ENCODE measurements around the gene AP4E1.
"Not testable (repeated sequence)": the region's sequence is repeated elsewhere in the genome, so short reads cannot be mapped to it uniquely, and the experiment has no call there.

Gene AP4E1

DNA sequence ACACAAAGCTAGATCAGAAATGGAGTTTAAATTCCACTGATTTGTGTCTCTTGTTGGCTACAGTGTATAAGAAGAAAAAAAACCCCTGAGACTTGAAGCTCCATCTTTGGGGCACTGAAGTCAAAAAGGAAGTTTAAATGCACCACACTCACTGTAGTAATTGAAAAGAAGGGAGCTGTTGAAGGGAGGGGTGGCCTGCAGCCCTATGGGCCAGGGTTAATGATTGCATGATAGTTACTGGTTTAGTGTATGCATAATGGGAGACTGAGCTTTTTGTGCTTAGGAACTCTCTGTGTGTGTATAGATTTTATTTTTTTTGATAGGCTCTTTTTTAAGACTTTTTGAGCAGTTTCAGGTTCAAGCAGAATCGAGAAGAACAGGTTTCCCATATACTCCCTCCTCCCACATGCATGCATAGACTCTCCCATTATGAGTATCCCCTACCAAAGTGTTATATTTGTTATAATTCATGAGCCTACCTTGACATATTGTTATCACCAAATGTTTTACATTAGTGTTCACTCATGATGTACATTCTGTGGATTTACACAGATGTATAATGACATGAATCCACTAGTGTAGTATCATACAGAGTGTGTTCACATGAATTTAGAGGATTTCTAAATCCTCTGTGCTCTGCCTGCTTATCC is 98.0 kb downstream of the AP4E1 start:
- Mint-ChIP-seq H3K36me3 (ENCODE audit: low read depth) (peaks cover 69% of the 10 kb centered on the region), H3K27ac (no peak overlapping the region), H3K9me3 (peaks cover 11% of the 10 kb centered on the region), H3K4me1 (ENCODE audit: low read depth) (no peaks in the 10 kb centered on the region), H3K4me3 (no peak overlapping the region), H3K27me3 (no peaks in the 10 kb centered on the region)

DNA sequence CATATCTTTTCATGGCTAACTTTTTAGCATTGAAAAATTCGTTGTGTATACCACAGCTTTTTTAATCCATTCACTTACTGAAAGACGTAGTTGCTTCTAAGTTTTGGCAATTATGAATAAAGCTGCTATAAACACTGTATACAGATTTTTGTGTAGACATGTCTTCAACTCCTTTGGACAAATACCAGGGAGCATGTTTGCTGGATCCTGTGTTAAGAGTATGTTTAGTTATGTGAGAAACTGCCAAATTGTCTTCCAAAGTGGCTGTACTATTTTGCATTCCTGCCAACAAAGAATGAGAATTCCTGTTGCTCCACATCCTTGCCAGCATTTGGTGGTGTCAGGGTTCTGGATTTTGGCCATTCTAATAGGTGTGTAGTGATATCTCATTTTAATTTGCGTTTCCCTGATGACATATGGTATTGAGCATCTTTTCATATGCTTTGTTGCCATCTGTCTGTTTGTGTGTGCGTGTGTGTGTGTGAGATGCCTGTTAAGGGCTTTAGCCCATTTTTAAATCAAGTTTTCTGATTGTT is 98.7 kb downstream of the AP4E1 start:
- Mint-ChIP-seq H3K27me3 (no peaks in the 10 kb centered on the region), H3K9me3 (peaks cover 11% of the 10 kb centered on the region), H3K4me1 (ENCODE audit: low read depth) (no peaks in the 10 kb centered on the region), H3K36me3 (ENCODE audit: low read depth) (peaks cover 64% of the 10 kb centered on the region), H3K4me3 (no peak overlapping the region), H3K27ac (no peak overlapping the region)

GRCh38 chr15:51011212-51011611 is 102.7 kb downstream of the AP4E1 start:
- H3K4me3 Mint-ChIP-seq, result no peak overlapping the region
- peaks cover 48% of the 10 kb centered on the region for H3K36me3 Mint-ChIP-seq (ENCODE audit: low read depth)
- H3K9me3 Mint-ChIP-seq, result peaks cover 11% of the 10 kb centered on the region
- H3K27me3 Mint-ChIP-seq, result no peaks in the 10 kb centered on the region
- H3K27ac Mint-ChIP-seq, result no peak overlapping the region
- H3K4me1 Mint-ChIP-seq (ENCODE audit: low read depth), result no peaks in the 10 kb centered on the region

GRCh38 chr15:51016615-51017014 is 108.1 kb downstream of the AP4E1 start:
- peaks cover 10% of the 10 kb centered on the region for H3K36me3 Mint-ChIP-seq (ENCODE audit: low read depth)
- no peaks in the 10 kb centered on the region for H3K27me3 Mint-ChIP-seq
- H3K9me3 Mint-ChIP-seq, result peaks cover 3% of the 10 kb centered on the region
- H3K4me1 Mint-ChIP-seq (ENCODE audit: low read depth), result no peaks in the 10 kb centered on the region
- H3K4me3 Mint-ChIP-seq, result no peak overlapping the region
- no peak overlapping the region for H3K27ac Mint-ChIP-seq

GRCh38 chr15:51022206-51022605 is 113.7 kb downstream of the AP4E1 start:
- peaks cover 6% of the 10 kb centered on the region for H3K36me3 Mint-ChIP-seq (ENCODE audit: low read depth)
- no peak overlapping the region for H3K4me3 Mint-ChIP-seq
- peaks cover 3% of the 10 kb centered on the region for H3K9me3 Mint-ChIP-seq
- H3K27ac Mint-ChIP-seq, result no peak overlapping the region
- H3K4me1 Mint-ChIP-seq (ENCODE audit: low read depth), result no peaks in the 10 kb centered on the region
- H3K27me3 Mint-ChIP-seq, result no peaks in the 10 kb centered on the region

DNA sequence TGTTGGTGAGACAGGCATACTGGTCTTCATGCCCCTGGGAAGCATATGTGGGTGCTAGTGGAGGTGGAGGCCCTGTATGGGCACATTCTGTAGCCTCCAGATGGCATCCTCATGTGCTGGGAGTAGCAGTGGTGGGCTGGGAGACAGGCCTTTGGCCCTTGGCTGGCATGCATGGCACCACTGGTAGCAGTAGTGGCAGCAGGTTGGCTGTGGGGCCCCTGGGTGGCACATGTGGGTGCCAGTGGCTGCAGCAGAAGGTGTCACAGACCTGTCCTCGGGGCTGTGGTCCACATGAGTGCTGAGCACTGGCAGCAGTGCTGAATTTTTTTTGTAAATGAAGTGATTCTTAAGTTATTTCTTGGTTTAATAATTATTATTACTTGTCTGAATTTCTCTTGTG is 115.0 kb downstream of the AP4E1 start:
- Mint-ChIP-seq H3K27me3 (no peaks in the 10 kb centered on the region), H3K36me3 (ENCODE audit: low read depth) (peaks cover 6% of the 10 kb centered on the region), H3K4me1 (ENCODE audit: low read depth) (no peaks in the 10 kb centered on the region), H3K27ac (no peak overlapping the region), H3K4me3 (no peak overlapping the region), H3K9me3 (peaks cover 3% of the 10 kb centered on the region)

GRCh38 chr15:51024735-51025453 is 116.4 kb downstream of the AP4E1 start:
- no peak overlapping the region for H3K27ac Mint-ChIP-seq
- no peaks in the 10 kb centered on the region for H3K4me1 Mint-ChIP-seq (ENCODE audit: low read depth)
- H3K9me3 Mint-ChIP-seq, result peaks cover 2% of the 10 kb centered on the region
- peaks cover 5% of the 10 kb centered on the region for H3K36me3 Mint-ChIP-seq (ENCODE audit: low read depth)
- H3K27me3 Mint-ChIP-seq, result no peaks in the 10 kb centered on the region
- no peak overlapping the region for H3K4me3 Mint-ChIP-seq

- no peaks in the 10 kb centered on the region for H3K36me3 Mint-ChIP-seq (ENCODE audit: low read depth)
- no peaks in the 10 kb centered on the region for H3K9me3 Mint-ChIP-seq
- no peaks in the 10 kb centered on the region for H3K4me1 Mint-ChIP-seq (ENCODE audit: low read depth)
- no peak overlapping the region for H3K4me3 Mint-ChIP-seq
- H3K27me3 Mint-ChIP-seq, result no peaks in the 10 kb centered on the region
- no peak overlapping the region for H3K27ac Mint-ChIP-seq
Measured at GRCh38 chr15:51025454-51025846, 117.0 kb downstream of the AP4E1 start.

DNA sequence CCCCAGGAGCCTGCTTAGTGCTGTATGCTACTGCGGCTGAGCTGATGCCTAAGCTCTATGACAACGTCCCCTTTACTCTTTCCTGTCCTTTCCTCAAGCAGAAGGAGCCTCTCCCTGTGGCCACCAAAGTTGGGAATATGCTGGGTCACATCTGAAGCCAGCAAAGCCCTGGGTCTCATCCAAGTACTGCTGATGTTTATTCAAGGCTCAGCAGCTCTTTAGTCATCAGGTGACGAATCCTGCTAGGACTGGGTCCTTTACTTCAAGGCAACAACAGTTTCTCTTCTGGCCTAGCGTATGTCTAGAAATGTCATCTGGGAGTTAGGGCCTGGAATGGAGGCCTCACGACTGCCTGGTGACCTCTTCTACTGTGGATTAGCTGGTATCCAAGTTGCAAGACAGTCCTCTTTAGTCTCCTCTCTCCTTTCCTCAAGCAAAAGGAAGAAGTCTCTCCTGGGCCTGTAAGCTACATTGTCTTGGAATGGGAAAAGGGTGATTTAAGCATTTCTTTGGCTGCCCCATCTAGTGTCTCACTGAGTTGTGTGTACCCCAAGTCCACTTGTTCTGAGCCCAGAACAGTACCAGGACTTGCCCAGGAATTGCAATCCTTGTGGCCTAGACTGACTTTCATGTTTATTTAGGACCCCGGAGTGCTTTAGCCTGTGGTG is 122.3 kb downstream of the AP4E1 start:
- Mint-ChIP-seq H3K4me1 (ENCODE audit: low read depth) (no peaks in the 10 kb centered on the region), H3K9me3 (no peaks in the 10 kb centered on the region), H3K27me3 (no peaks in the 10 kb centered on the region), H3K4me3 (no peak overlapping the region), H3K36me3 (ENCODE audit: low read depth) (no peaks in the 10 kb centered on the region), H3K27ac (no peak overlapping the region)

DNA sequence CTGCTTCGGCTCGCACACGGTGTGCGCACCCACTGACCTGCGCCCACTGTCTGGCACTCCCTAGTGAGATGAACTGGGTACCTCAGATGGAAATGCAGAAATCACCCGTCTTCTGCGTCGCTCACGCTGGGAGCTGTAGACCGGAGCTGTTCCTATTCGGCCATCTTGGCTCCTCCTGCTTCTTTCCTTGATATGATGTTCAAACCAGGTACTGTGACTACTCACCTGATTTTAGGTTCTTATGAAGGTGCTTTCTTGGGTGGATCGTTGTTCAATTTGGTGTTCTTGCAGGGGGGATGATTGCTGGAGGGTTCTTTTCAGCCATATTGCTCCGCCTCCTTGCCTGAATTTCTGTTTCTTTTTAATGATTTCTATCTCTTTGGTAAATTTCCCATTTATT is 129.0 kb downstream of the AP4E1 start:
- H3K27me3 Mint-ChIP-seq; H3K4me1 Mint-ChIP-seq (ENCODE audit: low read depth); H3K9me3 Mint-ChIP-seq; H3K36me3 Mint-ChIP-seq (ENCODE audit: low read depth); H3K4me3 Mint-ChIP-seq; H3K27ac Mint-ChIP-seq: not testable (repeated sequence)

GRCh38 chr15:51038162-51038973 is 129.9 kb downstream of the AP4E1 start:
- Mint-ChIP-seq H3K9me3 (peaks cover 5% of the 10 kb centered on the region), H3K27me3 (no peaks in the 10 kb centered on the region), H3K4me3 (no peak overlapping the region), H3K36me3 (ENCODE audit: low read depth) (no peaks in the 10 kb centered on the region), H3K4me1 (ENCODE audit: low read depth) (no peaks in the 10 kb centered on the region), H3K27ac (no peak overlapping the region)

GRCh38 chr15:51038974-51039319 is 130.5 kb downstream of the AP4E1 start:
- Mint-ChIP-seq H3K4me1 (ENCODE audit: low read depth) (no peaks in the 10 kb centered on the region), H3K9me3 (peaks cover 5% of the 10 kb centered on the region), H3K36me3 (ENCODE audit: low read depth) (no peaks in the 10 kb centered on the region), H3K27me3 (no peaks in the 10 kb centered on the region), H3K4me3 (no peak overlapping the region), H3K27ac (no peak overlapping the region)

DNA sequence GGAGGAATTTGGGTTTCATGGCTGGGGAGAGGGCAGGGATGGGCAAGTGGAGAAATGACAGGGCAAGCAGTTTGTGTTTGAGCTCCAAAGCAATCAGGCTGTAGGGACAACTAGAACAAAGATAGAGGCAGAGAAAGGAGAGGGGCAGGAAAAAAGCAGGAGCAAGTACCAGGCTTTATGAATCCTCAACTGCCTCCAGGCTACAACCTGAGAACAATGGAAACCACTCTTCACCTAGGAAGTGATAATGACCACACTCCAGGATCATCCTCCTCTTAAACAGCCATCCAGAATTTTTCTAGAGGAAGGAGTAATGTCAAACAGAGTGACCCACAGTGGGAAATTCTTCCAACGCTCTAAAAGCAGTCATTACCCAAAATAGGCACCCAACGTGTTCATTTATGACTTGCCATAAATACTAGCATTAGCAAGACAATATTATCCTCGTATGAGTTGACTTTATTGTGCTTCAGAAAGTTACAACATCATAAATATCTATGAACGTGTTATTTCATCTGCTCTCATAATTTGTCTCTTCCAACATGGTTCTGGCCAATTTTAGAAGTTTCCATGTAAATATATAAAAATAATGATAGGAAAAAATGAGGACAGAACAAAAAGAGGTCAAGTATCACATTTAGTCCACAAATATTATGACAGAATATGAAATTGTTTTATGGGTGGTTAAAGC is 135.7 kb downstream of the AP4E1 start:
- no peak overlapping the region for H3K27ac Mint-ChIP-seq
- H3K4me1 Mint-ChIP-seq (ENCODE audit: low read depth), result no peaks in the 10 kb centered on the region
- H3K4me3 Mint-ChIP-seq, result no peak overlapping the region
- H3K36me3 Mint-ChIP-seq (ENCODE audit: low read depth), result no peaks in the 10 kb centered on the region
- no peaks in the 10 kb centered on the region for H3K9me3 Mint-ChIP-seq
- H3K27me3 Mint-ChIP-seq, result no peaks in the 10 kb centered on the region

GRCh38 chr15:51046016-51046415 is 137.5 kb downstream of the AP4E1 start:
- no peak overlapping the region for H3K4me3 Mint-ChIP-seq
- no peaks in the 10 kb centered on the region for H3K9me3 Mint-ChIP-seq
- no peak overlapping the region for H3K27ac Mint-ChIP-seq
- H3K4me1 Mint-ChIP-seq (ENCODE audit: low read depth), result no peaks in the 10 kb centered on the region
- no peaks in the 10 kb centered on the region for H3K36me3 Mint-ChIP-seq (ENCODE audit: low read depth)
- H3K27me3 Mint-ChIP-seq, result no peaks in the 10 kb centered on the region

All from stimulated activated naive CD8-positive, alpha-beta T cell treated with anti-CD3 and anti-CD28 coated beads, Interleukin-15, Interleukin-2, amounts not matched to agents 100 ng/mL and 50 ng/mL, for 24 hours (primary cell).